RWPE1 (cell line): ENCODE measurements around the gene PRKG2.

Experiments
- CTCF ChIA-PET: fragments of 350-600 bp; sonication (Branson Sonifier 250); formaldehyde crosslinking; extraction: SDS; loops from one replicate; lab custom pipeline; 2021; lab: Yijun Ruan, JAX
- POLR2A ChIA-PET: fragments of 400-600 bp; formaldehyde crosslinking; extraction: SDS; loops from one replicate; lab custom pipeline; 2020; ENCODE audit warnings: antibody characterized with exemption; ENCODE audit not compliant: low non-redundant PET; lab: Yijun Ruan, JAX
- DNase-seq: peaks from one replicate; pipeline ENCODE4 v3.0.0; 2012; ENCODE audit warnings: low spot score
- H3K27ac ChIP-seq: fragments of 450-650 bp; 2 replicates; pipeline ENCODE4 v1.5.1; 2017
- CTCF ChIP-seq: fragments of 450-650 bp; conservative IDR thresholded peaks from 2 replicates; pipeline ENCODE4 v1.5.1; 2017; ENCODE audit warnings: low read depth, mild to moderate bottlenecking

Gene PRKG2

GRCh38 chr4:81195475-81195874, 19.5 kb downstream of the PRKG2 start:
- TF ChIP-seq CTCF: no peak
- CTCF ChIA-PET: no interaction called here
- POLR2A ChIA-PET: no interaction called here
- no peak for DNase-seq
- H3K27ac ChIP-seq: no peak overlapping the region

GRCh38 chr4:81194286-81194685, 20.7 kb downstream of the PRKG2 start:
- no peak for TF ChIP-seq CTCF
- CTCF ChIA-PET: no interaction called here
- POLR2A ChIA-PET: no interaction called here
- DNase-seq: no peak
- no peak overlapping the region for H3K27ac ChIP-seq

- ChIA-PET CTCF (no interaction called here), POLR2A (no interaction called here)
- no peak for DNase-seq
- no peak overlapping the region for H3K27ac ChIP-seq
- TF ChIP-seq CTCF: no peak
These were observed 34.1 kb downstream of the PRKG2 start for GRCh38 chr4:81180916-81181315.

- TF ChIP-seq CTCF: no peak
- ChIA-PET CTCF (interaction anchor here (0.6 kb wide), 1 partner anchor 11 kb away, joined by 4 read pairs; no protein-coding TSS in a partner anchor), POLR2A (no interaction called here)
- DNase-seq: no peak
- H3K27ac ChIP-seq: no peak overlapping the region
These were observed 35.7 kb downstream of the PRKG2 start for GRCh38 chr4:81179326-81179725.

GRCh38 chr4:81173213-81173612, 41.8 kb downstream of the PRKG2 start:
- ChIA-PET CTCF (no interaction called here), POLR2A (no interaction called here)
- H3K27ac ChIP-seq: no peak overlapping the region
- no peak for TF ChIP-seq CTCF
- no peak for DNase-seq

- no peak for DNase-seq
- ChIA-PET POLR2A (no interaction called here), CTCF (no interaction called here)
- no peak for TF ChIP-seq CTCF
- H3K27ac ChIP-seq: no peak overlapping the region
These were observed 48.4 kb downstream of the PRKG2 start for GRCh38 chr4:81166458-81167160.
